ENCODE measurements around the gene PINLYP.

DNA sequence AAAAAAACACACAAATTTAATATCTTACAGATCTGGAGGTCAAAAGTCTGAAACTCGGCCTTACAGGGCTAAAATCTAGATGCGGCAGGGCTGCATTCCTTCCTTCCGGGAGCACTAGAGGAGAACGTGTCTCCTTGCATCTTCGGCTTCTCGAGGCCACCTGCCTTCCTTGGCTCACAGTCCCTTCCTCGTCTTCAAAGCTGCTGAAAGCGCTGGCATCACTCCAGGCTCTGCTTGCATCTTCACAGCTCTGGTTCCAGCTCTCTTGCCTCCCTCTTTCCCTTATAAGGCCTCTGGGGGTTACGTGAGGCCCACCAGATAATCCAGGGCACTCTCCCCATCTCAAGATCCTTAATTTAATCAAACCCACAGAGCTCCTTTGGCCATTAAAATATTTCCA is 10.8 kb upstream of the PINLYP start:
- TF ChIP-seq, protein P1, sequence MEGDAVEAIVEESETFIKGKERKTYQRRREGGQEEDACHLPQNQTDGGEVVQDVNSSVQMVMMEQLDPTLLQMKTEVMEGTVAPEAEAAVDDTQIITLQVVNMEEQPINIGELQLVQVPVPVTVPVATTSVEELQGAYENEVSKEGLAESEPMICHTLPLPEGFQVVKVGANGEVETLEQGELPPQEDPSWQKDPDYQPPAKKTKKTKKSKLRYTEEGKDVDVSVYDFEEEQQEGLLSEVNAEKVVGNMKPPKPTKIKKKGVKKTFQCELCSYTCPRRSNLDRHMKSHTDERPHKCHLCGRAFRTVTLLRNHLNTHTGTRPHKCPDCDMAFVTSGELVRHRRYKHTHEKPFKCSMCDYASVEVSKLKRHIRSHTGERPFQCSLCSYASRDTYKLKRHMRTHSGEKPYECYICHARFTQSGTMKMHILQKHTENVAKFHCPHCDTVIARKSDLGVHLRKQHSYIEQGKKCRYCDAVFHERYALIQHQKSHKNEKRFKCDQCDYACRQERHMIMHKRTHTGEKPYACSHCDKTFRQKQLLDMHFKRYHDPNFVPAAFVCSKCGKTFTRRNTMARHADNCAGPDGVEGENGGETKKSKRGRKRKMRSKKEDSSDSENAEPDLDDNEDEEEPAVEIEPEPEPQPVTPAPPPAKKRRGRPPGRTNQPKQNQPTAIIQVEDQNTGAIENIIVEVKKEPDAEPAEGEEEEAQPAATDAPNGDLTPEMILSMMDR (conservative IDR thresholded peaks at IDR 0.05; ENCODE audit: low read length), result no peak
- no peak for TF ChIP-seq EZH2phosphoT487 (IDR thresholded peaks at IDR 0.05; ENCODE audit: borderline replicate concordance, low read depth, low read length)
